OCI-LY3 (cell line): Measurements from ENCODE around the gene KDM4F.

Experiments used
- CTCF ChIP-seq: fragments of 200-600, 300-600 bp; sonication (generic); IDR thresholded peaks from 2 replicates; pipeline ENCODE4 v1.5.1; 2014; ENCODE audit warnings: antibody characterized with exemption, low read length, low read depth
- EZH2phosphoT487 ChIP-seq: fragments of 200-600 bp; shearing (Covaris generic); IDR thresholded peaks from 2 replicates; pipeline ENCODE4 v1.6.1; 2018; ENCODE audit warnings: antibody characterized with exemption, mixed run types, low read depth

GRCh38 chr11:95082576-95083001 lies 33.4 kb downstream of the KDM4F start:
- TF ChIP-seq CTCF = no peak
- TF ChIP-seq EZH2phosphoT487 = no peak
